Lower leg skin (tissue), 3 donors: ENCODE measurements around the gene SORT1.

ENCODE experiments used
- CTCF ChIP-seq, 3 donors: fragments of 450-650 bp; IDR thresholded peaks; one replicate each; pipeline ENCODE4 v1.5.1; 2016; ENCODE audit warnings: antibody characterized with exemption in 3 of 3, mild to moderate bottlenecking in 3 of 3, moderate library complexity in 2 of 3
- POLR2A ChIP-seq, 2 donors: fragments of 450-650 bp; IDR thresholded peaks; one replicate each; pipeline ENCODE4 v1.6.1; 2016 to 2017; ENCODE audit warnings: antibody characterized with exemption in 2 of 2, mild to moderate bottlenecking in 1 of 2, moderate library complexity in 1 of 2

GRCh38 chr1:109434484-109434883, 36.8 kb upstream of the SORT1 start:
- TF ChIP-seq CTCF (IDR thresholded peaks at IDR 0.05) (no peak), POLR2A (IDR thresholded peaks at IDR 0.05) (no peak)
